Measurements from ENCODE around the gene EOLA2.
A peak's percentile ranks its signal among the peaks of the same experiment; 100 is the strongest.
"Not testable (repeated sequence)": the region's sequence is repeated elsewhere in the genome, so short reads cannot be mapped to it uniquely, and the experiment has no call there.

Gene EOLA2

GRCh38 chrX:149932150-149932549 lies 6.1 kb downstream of the EOLA2 start:
- not testable (repeated sequence) for DNase-seq

- DNase-seq, result not testable (repeated sequence)
These were observed 6.9 kb downstream of the EOLA2 start for GRCh38 chrX:149931355-149931754.

DNA sequence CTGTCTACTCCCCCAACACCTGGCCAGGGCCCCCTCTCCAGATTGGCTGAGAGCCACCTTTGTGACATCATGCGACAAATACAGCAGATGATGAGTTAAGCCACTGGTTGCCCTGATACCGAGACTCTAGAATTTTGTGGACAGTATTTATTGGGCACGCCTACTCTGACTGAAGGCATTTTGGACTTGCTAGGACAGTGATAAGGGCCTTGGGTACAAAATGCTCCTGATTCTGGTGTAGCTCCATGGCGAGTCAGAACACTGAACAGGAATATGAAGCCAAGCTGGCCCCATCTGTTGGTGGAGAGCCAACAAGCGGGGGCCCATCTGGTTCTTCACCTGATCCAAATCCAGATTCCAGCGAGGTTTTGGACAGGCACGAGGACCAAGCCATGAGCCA lies 8.9 kb downstream of the EOLA2 start, which contains the start of gene HSFX4:
TSS of gene HSFX4 (plus strand) at position 174 of the 400 bp plus-strand sequence. CDS start at position 246, 72 bp downstream.
- not testable (repeated sequence) for DNase-seq

DNA sequence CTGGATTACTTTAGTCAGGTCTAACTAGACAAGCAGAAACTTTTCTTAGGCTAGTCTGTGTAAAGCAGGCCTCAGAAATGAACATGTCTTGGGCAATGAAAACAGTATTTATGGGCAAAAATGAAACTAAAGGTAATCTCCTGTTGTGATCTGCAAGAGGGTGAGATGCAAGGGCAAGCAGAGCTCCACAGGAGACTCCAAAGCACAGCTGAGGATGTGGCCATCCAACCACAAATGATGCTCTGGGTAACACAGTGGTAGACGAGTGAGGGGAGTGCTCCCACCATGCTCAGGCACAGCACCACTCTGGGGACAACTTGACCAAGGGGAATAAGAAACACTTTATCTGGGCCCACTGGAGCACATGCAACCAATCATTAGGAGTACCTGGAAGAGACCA lies 9.7 kb downstream of the EOLA2 start:
- not testable (repeated sequence) for DNase-seq

DNA sequence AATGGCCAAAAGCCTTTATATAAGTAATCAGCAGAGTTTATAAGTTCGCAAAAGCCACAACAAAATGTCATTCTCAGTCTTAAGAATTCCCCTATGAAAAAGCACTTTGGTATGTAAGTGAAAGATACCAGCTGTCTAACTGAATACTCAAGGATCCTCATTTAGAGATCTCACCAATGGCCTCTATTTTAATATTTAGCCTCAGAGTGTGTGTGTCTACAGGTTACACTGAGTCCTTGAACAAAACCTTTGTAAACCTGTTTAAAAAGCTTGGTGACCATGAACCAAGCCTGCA lies 10.4 kb downstream of the EOLA2 start:
- not testable (repeated sequence) for DNase-seq

GRCh38 chrX:149927245-149927963 lies 10.9 kb downstream of the EOLA2 start:
- DNase-seq, result not testable (repeated sequence)

GRCh38 chrX:149924434-149924833 lies 13.9 kb downstream of the EOLA2 start:
- DNase-seq, result not testable (repeated sequence)

DNA sequence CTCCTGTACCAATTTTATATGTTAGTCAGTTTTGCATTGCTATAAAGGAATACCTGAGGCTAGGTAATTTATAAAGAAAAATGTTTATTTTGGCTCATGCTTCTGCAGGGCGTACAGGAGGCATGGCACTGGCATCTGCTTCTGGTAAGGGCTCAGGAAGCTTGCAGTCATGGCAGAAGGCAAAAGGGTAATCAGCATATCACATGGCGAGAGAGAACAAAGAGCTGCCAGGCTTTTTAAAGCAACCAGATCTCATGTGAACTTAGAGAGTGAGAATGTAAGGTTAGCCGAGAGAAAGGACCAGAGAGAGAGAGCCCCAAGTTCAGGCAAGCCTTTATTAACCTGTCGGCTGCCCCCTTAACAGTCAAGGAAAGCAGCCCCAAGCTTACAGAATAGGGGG lies 14.5 kb downstream of the EOLA2 start:
- not testable (repeated sequence) for DNase-seq

- DNase-seq, result no peak
These were observed 21.4 kb downstream of the EOLA2 start for GRCh38 chrX:149916745-149917392.

DNA sequence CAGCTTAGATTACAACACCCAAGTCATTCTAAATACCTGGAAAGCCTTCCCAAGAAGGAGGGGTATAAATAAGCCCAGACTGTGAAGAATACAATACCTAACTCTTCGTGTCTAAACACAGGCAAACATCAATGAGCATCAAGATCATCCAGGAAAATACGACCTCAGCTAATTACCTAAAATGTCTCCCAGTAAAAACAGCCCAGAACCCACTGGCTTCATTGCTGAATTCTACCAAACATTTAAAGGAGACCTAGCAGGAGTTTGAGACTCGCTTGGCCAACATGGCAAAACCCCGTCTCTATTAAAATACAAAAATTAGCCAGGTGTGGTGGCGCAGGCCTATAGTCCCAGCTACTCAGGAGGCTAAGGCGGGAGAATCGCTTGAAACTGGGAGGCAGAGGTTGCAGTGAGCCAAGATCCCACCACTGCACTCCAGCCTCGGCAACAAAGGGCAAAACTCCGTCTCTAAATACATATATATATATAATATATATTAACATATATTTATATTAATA lies 28.1 kb downstream of the EOLA2 start:
- no peak for DNase-seq

GRCh38 chrX:149909324-149910177 lies 28.7 kb downstream of the EOLA2 start:
- no peak for DNase-seq

DNA sequence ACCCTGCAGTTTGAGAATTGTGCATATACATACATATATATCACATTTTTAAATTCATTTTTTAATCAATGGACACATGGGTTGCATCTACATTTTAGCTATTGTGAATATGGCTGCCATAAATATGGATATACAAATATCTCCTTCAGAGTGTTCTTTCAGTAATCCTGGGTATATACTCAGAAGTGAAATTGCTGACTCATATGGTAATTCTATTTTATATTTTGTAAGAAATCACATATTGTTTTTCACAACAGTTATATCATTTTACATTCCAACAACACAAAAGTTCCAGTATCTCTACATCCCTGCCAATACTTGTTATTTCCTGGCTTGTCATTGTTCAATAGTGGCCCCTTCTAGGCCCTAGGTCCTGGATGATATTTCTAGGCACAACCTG lies 29.6 kb downstream of the EOLA2 start:
- DNase-seq, result no peak

GRCh38 chrX:149908308-149908707 lies 30.0 kb downstream of the EOLA2 start:
- DNase-seq, result no peak

GRCh38 chrX:149903889-149904748 lies 34.2 kb downstream of the EOLA2 start:
- DNase-seq, result no peak

- peak; percentile 17 for DNase-seq
These were observed 39.7 kb downstream of the EOLA2 start for GRCh38 chrX:149898554-149898953.

- DNase-seq, result not testable (repeated sequence)
These were observed 47.5 kb downstream of the EOLA2 start for GRCh38 chrX:149890828-149891227.
